Body of pancreas (tissue), 4 donors: ENCODE data around the gene MAP3K21.

ENCODE experiments used
- CTCF ChIP-seq, 7 experiments: fragments of 450-650 bp in 4 of 7; fragments of 200-600 bp in 3 of 7; sonication (generic) in 3 of 7; IDR thresholded peaks; one replicate each; pipeline ENCODE4 v1.5.1; 2016 to 2019; ENCODE audit warnings: antibody characterized with exemption in 7 of 7
- POLR2A ChIP-seq, 3 donors: fragments of 450-650 bp; IDR thresholded peaks; one replicate each; pipeline ENCODE4 v1.6.1; 2016; ENCODE audit warnings: antibody characterized with exemption in 3 of 3, mild to moderate bottlenecking in 2 of 3

- no peak for TF ChIP-seq CTCF (IDR thresholded peaks at IDR 0.05)
- TF ChIP-seq POLR2A (IDR thresholded peaks at IDR 0.05) = no peak
Observed at GRCh38 chr1:233375653-233376052, 48.1 kb downstream of the MAP3K21 start.
